H9 (cell line): ENCODE results near the gene IGSF10. TPM values are rescaled to one million over a fixed set of nuclear protein-coding genes. Genes with fewer than 3 reads are reported as not detected.

Experiments used
- DNase-seq: peaks from one replicate; pipeline ENCODE4 v3.0.0-alpha.2; 2017
- H2AFZ ChIP-seq: one replicate; pipeline ENCODE4 v1.6.1; 2013; ENCODE audit warnings: mild to moderate bottlenecking, low read length, control low read depth, moderate library complexity
- H2AK5ac ChIP-seq: 2 replicates; pipeline ENCODE4 v1.6.1; 2013; ENCODE audit warnings: low read length, control low read depth, mixed read lengths; ENCODE audit not compliant: insufficient read length
- H2BK120ac ChIP-seq: one replicate; pipeline ENCODE4 v1.6.1; 2013; ENCODE audit warnings: low read depth, mild to moderate bottlenecking, low read length, control low read depth, inconsistent platforms; ENCODE audit not compliant: poor library complexity, severe bottlenecking
- H2BK12ac ChIP-seq: 2 replicates; pipeline ENCODE4 v1.6.1; 2013; ENCODE audit warnings: low read length, control low read depth, mixed read lengths, low read depth; ENCODE audit not compliant: insufficient read length
- H2BK15ac ChIP-seq: 2 replicates; pipeline ENCODE4 v1.6.1; 2013; ENCODE audit warnings: low read depth, low read length, control low read depth
- H2BK20ac ChIP-seq: one replicate; pipeline ENCODE4 v1.6.1; 2013; ENCODE audit warnings: low read depth, mild to moderate bottlenecking, low read length, control low read depth, inconsistent platforms; ENCODE audit not compliant: poor library complexity, severe bottlenecking
- H2BK5ac ChIP-seq: 2 replicates; pipeline ENCODE4 v1.6.1; 2013; ENCODE audit warnings: low read length, control low read depth, mixed read lengths; ENCODE audit not compliant: insufficient read length
- H3K14ac ChIP-seq: 2 replicates; pipeline ENCODE4 v1.6.1; 2013; ENCODE audit warnings: low read length, control low read depth; ENCODE audit not compliant: insufficient read depth
- H3K18ac ChIP-seq: 2 replicates; pipeline ENCODE4 v1.6.1; 2013; ENCODE audit warnings: low read depth, mild to moderate bottlenecking, mixed read lengths, low read length, control low read depth; ENCODE audit not compliant: insufficient read length
- H3K23ac ChIP-seq: 2 replicates; pipeline ENCODE4 v1.6.1; 2013; ENCODE audit warnings: low read length, control low read depth, mixed read lengths, low read depth; ENCODE audit not compliant: insufficient read length
- H3K23me2 ChIP-seq: 2 replicates; pipeline ENCODE4 v1.6.1; 2013; ENCODE audit warnings: low read depth, mild to moderate bottlenecking, mixed read lengths, low read length, control low read depth; ENCODE audit not compliant: insufficient read length, poor library complexity, severe bottlenecking
- H3K27ac ChIP-seq: 2 replicates; pipeline ENCODE4 v1.5.1; 2013; ENCODE audit warnings: low read length, control low read depth, mixed read lengths, low read depth; ENCODE audit not compliant: insufficient read length
- H3K27me3 ChIP-seq: 2 replicates; pipeline ENCODE4 v1.6.1; 2013; ENCODE audit warnings: low read length, control low read depth, inconsistent platforms; ENCODE audit not compliant: insufficient read depth
- H3K4ac ChIP-seq: 2 replicates; pipeline ENCODE4 v1.6.1; 2013; ENCODE audit warnings: low read depth, mild to moderate bottlenecking, control low read depth, inconsistent platforms, low read length, moderate library complexity
- H3K4me1 ChIP-seq: 2 replicates; pipeline ENCODE4 v1.6.1; 2013; ENCODE audit warnings: low read length, control low read depth, inconsistent platforms; ENCODE audit not compliant: insufficient read depth
- H3K4me2 ChIP-seq: 2 replicates; pipeline ENCODE4 v1.6.1; 2013; ENCODE audit warnings: low read length, control low read depth, mixed read lengths; ENCODE audit not compliant: insufficient read length, insufficient read depth
- H3K56ac ChIP-seq: 2 replicates; pipeline ENCODE4 v1.6.1; 2013; ENCODE audit warnings: low read depth, mild to moderate bottlenecking, mixed read lengths, low read length, control low read depth; ENCODE audit not compliant: insufficient read length
- H3K79me1 ChIP-seq: 2 replicates; pipeline ENCODE4 v1.6.1; 2013; ENCODE audit warnings: low read depth, mild to moderate bottlenecking, moderate library complexity, low read length, control low read depth, inconsistent platforms; ENCODE audit not compliant: insufficient read depth, poor library complexity, severe bottlenecking
- H3K79me2 ChIP-seq: 2 replicates; pipeline ENCODE4 v1.6.1; 2013; ENCODE audit warnings: low read length, control low read depth, inconsistent platforms; ENCODE audit not compliant: insufficient read depth
- H3K9ac ChIP-seq: 2 replicates; pipeline ENCODE4 v1.6.1; 2013; ENCODE audit warnings: low read length, control low read depth, mixed read lengths; ENCODE audit not compliant: insufficient read length; ENCODE audit errors: extremely low read depth
- H3K9me3 ChIP-seq: one replicate; pipeline ENCODE4 v1.6.1; 2013; ENCODE audit warnings: low read depth, low read length, inconsistent platforms; ENCODE audit not compliant: control insufficient read depth
- H3T11ph ChIP-seq: one replicate; pipeline ENCODE4 v1.6.1; 2013; ENCODE audit warnings: mild to moderate bottlenecking, low read length, control low read depth, inconsistent platforms
- H4K20me1 ChIP-seq: one replicate; pipeline ENCODE4 v1.6.1; 2013; ENCODE audit not compliant: control insufficient read depth, insufficient read length, insufficient read depth
- H4K5ac ChIP-seq: 2 replicates; pipeline ENCODE4 v1.6.1; 2013; ENCODE audit warnings: low read depth, mild to moderate bottlenecking, mixed read lengths, low read length, control low read depth; ENCODE audit not compliant: insufficient read length
- H4K8ac ChIP-seq: replicated peaks from 2 replicates; pipeline ENCODE4 v1.6.1; 2013; ENCODE audit warnings: low read length, control low read depth, mixed read lengths, low read depth; ENCODE audit not compliant: insufficient read length
- H4K91ac ChIP-seq: 2 replicates; pipeline ENCODE4 v1.6.1; 2013; ENCODE audit warnings: low read depth, mild to moderate bottlenecking, moderate library complexity, mixed read lengths, low read length, control low read depth; ENCODE audit not compliant: insufficient read length
- H3K27ac Mint-ChIP-seq, 3 experiments: 2 replicates in 2 of 3; 3 replicates in 1 of 3; pipeline ENCODE4 v1.8.0; 2020 to 2021; ENCODE audit warnings: mixed read lengths in 3 of 3, mild to moderate bottlenecking in 1 of 3, moderate library complexity in 1 of 3
- H3K27me3 Mint-ChIP-seq: 2 replicates; pipeline ENCODE4 v1.8.0; 2021; ENCODE audit warnings: low read depth, mild to moderate bottlenecking, moderate library complexity, mixed read lengths
- H3K36me3 Mint-ChIP-seq, 3 experiments: 2 replicates in 2 of 3; 3 replicates in 1 of 3; pipeline ENCODE4 v1.8.0; 2020 to 2021; ENCODE audit warnings: low read depth in 3 of 3, mixed read lengths in 3 of 3; ENCODE audit not compliant: insufficient read depth in 1 of 3
- H3K4me1 Mint-ChIP-seq, 2 experiments: 2 replicates each; pipeline ENCODE4 v1.8.0; 2020; ENCODE audit warnings: mixed read lengths in 2 of 2
- H3K4me3 Mint-ChIP-seq, 2 experiments: 2 replicates in 1 of 2; 3 replicates in 1 of 2; pipeline ENCODE4 v1.8.0; 2020 to 2021; ENCODE audit warnings: mild to moderate bottlenecking in 2 of 2, mixed read lengths in 2 of 2, moderate library complexity in 1 of 2
- H3K9me3 Mint-ChIP-seq, 2 experiments: 2 replicates in 1 of 2; 3 replicates in 1 of 2; pipeline ENCODE4 v1.8.0; 2020; ENCODE audit warnings: mild to moderate bottlenecking in 2 of 2, mixed read lengths in 2 of 2, moderate library complexity in 1 of 2
- WGBS: extraction: QIAGEN DNeasy Blood & Tissue Kit; methylation state at CpG from one replicate; pipeline ENCODE4 v1.1.7; 2013; ENCODE audit warnings: missing lambda C conversion rate, low lambda C conversion rate, mixed read lengths; ENCODE audit not compliant: insufficient read length; ENCODE audit errors: extremely low coverage; 5-methylcytosine and 5-hydroxymethylcytosine counted together
- total RNA-seq: library from RNA; stranded (reverse); gene quantifications from 2 replicates; pipeline ENCODE4 v1.2.1, GENCODE V29; 2021
- TF ChIP-seq, protein P1 (sequence below): fragments of 200-600 bp; sonication (generic); conservative IDR thresholded peaks from 3 replicates; pipeline ENCODE4 v1.8.0; 2021; ENCODE audit warnings: antibody characterized with exemption, mild to moderate bottlenecking

IGSF10 gene
- total RNA-seq, 1 experiment from 2014 or later: 0.20 TPM

DNA sequence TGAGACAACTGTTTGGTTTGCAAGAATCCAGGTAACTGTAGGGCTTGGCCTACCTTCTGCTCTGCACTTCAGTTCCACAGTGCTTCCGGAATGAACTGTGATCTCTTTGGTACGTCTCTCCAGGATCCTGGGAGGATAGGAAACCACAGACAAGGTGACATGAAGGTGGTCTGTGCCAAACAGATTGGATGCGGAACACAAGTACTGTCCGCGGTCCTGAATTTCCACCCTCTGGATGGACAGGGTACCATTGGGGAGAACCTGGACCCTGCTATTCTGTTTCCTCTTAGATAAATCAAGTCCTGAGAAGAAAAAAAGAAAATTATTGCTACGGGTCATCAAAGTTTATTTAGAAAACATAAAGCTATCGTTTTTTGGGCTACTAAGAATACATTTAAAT lies 17.3 kb downstream of the IGSF10 start:
- Histone ChIP-seq H3K56ac (no peak overlapping the region), H3K23ac (no peak overlapping the region), H4K5ac (no peak overlapping the region), H3K18ac (no peak overlapping the region), H3K27ac (no peak overlapping the region), H2BK20ac (no peak overlapping the region), H3K4me2 (no peak overlapping the region), H3K4me1 (no peaks in the 10 kb centered on the region), H4K8ac (no peak overlapping the region), H2BK12ac (no peak overlapping the region), H3K9ac (no peak overlapping the region), H3K79me2 (no peaks in the 10 kb centered on the region), H2AFZ (no peak overlapping the region), H3K79me1 (no peaks in the 10 kb centered on the region), H4K20me1 (no peaks in the 10 kb centered on the region), H3K4ac (no peak overlapping the region), H3K27me3 (no peaks in the 10 kb centered on the region), H2BK120ac (no peak overlapping the region), H3T11ph (no peak overlapping the region), H3K23me2 (no peaks in the 10 kb centered on the region), H2BK5ac (no peak overlapping the region), H2AK5ac (no peak overlapping the region), H2BK15ac (no peak overlapping the region), H4K91ac (no peak overlapping the region), H3K9me3 (no peaks in the 10 kb centered on the region), H3K14ac (no peak overlapping the region)
- TF ChIP-seq, protein P1, sequence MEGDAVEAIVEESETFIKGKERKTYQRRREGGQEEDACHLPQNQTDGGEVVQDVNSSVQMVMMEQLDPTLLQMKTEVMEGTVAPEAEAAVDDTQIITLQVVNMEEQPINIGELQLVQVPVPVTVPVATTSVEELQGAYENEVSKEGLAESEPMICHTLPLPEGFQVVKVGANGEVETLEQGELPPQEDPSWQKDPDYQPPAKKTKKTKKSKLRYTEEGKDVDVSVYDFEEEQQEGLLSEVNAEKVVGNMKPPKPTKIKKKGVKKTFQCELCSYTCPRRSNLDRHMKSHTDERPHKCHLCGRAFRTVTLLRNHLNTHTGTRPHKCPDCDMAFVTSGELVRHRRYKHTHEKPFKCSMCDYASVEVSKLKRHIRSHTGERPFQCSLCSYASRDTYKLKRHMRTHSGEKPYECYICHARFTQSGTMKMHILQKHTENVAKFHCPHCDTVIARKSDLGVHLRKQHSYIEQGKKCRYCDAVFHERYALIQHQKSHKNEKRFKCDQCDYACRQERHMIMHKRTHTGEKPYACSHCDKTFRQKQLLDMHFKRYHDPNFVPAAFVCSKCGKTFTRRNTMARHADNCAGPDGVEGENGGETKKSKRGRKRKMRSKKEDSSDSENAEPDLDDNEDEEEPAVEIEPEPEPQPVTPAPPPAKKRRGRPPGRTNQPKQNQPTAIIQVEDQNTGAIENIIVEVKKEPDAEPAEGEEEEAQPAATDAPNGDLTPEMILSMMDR: no peak
- no CpG with 5 or more reads among the region's 7 CpGs for WGBS
- peaks cover 9 to 10% of the 10 kb centered on the region in 2 experiments for H3K4me1 Mint-ChIP-seq
- no peaks in the 10 kb centered on the region for H3K36me3 Mint-ChIP-seq
- H3K4me3 Mint-ChIP-seq: no peak overlapping the region
- no peak overlapping the region for H3K27ac Mint-ChIP-seq
- H3K9me3 Mint-ChIP-seq: no peaks in the 10 kb centered on the region; a peak in 2 of 5 replicates
- no peaks in the 10 kb centered on the region for H3K27me3 Mint-ChIP-seq
- no peak for DNase-seq
